Liver (tissue), 9 donors: ENCODE results near the gene KIAA0513. TPM values are rescaled to one million over a fixed set of nuclear protein-coding genes. Genes with fewer than 3 reads are reported as not detected.

ENCODE experiments used
- DNase-seq: peaks from one replicate; pipeline ENCODE4 v3.0.0-alpha.2; 2017; ENCODE audit warnings: low spot score
- H3K27ac ChIP-seq, 2 donors: one replicate each; pipeline ENCODE4 v1.7.0; 2013; ENCODE audit warnings: inconsistent platforms in 2 of 2, low read length in 2 of 2, control low read depth in 1 of 2, low read depth in 1 of 2, mild to moderate bottlenecking in 1 of 2
- H3K27me3 ChIP-seq, 4 donors: one replicate each; pipeline versions ENCODE4 v1.6.1 to v1.7.0; 2013; ENCODE audit warnings: low read length in 3 of 4, inconsistent platforms in 1 of 4, mild to moderate bottlenecking in 1 of 4, moderate library complexity in 1 of 4; ENCODE audit not compliant: control insufficient read depth in 4 of 4, insufficient read depth in 4 of 4
- H3K36me3 ChIP-seq, 4 donors: one replicate each; pipeline versions ENCODE4 v1.6.1 to v1.7.0; 2013; ENCODE audit warnings: low read length in 3 of 4, mild to moderate bottlenecking in 3 of 4, low read depth in 1 of 4, moderate library complexity in 1 of 4; ENCODE audit not compliant: control insufficient read depth in 4 of 4, insufficient read depth in 3 of 4
- H3K4me1 ChIP-seq, 4 donors: one replicate each; pipeline versions ENCODE4 v1.6.1 to v1.7.0; 2013; ENCODE audit warnings: low read length in 3 of 4, mild to moderate bottlenecking in 3 of 4, moderate library complexity in 1 of 4; ENCODE audit not compliant: control insufficient read depth in 4 of 4, insufficient read depth in 4 of 4
- H3K4me3 ChIP-seq, 3 donors: one replicate each; pipeline versions ENCODE4 v1.6.1 to v1.7.0; 2013; ENCODE audit warnings: low read length in 3 of 3, control low read depth in 1 of 3, low read depth in 1 of 3, mild to moderate bottlenecking in 1 of 3
- H3K9ac ChIP-seq, 2 donors: one replicate each; pipeline ENCODE4 v1.7.0; 2013; ENCODE audit warnings: low read length in 2 of 2, mild to moderate bottlenecking in 2 of 2, moderate library complexity in 2 of 2, control low read depth in 1 of 2, low read depth in 1 of 2
- H3K9me3 ChIP-seq, 4 donors: one replicate each; pipeline versions ENCODE4 v1.6.1 to v1.7.0; 2013; ENCODE audit warnings: low read length in 3 of 4; ENCODE audit not compliant: control insufficient read depth in 4 of 4
- ATF3 ChIP-seq: IDR thresholded peaks from 2 replicates; pipeline ENCODE4 v1.6.1; 2016; ENCODE audit warnings: antibody characterized with exemption
- EGR1 ChIP-seq, 2 donors: IDR thresholded peaks; 2 replicates each; pipeline ENCODE4 v1.6.1; 2016 to 2018; ENCODE audit warnings: antibody characterized with exemption in 2 of 2, low read depth in 2 of 2
- FOXA1 ChIP-seq: IDR thresholded peaks from 2 replicates; pipeline ENCODE4 v1.6.1; 2016; ENCODE audit warnings: antibody characterized with exemption
- GABPA ChIP-seq, 2 donors: IDR thresholded peaks in 1 of 2; conservative IDR thresholded peaks in 1 of 2; 2 replicates each; pipeline ENCODE4 v1.6.1; 2016; ENCODE audit warnings: antibody characterized with exemption in 2 of 2, mild to moderate bottlenecking in 1 of 2, moderate library complexity in 1 of 2
- HNF4A ChIP-seq, 2 donors: conservative IDR thresholded peaks; 2 replicates each; pipeline ENCODE4 v1.6.1; 2016; ENCODE audit warnings: antibody characterized with exemption in 2 of 2, mild to moderate bottlenecking in 2 of 2
- HNF4G ChIP-seq: IDR thresholded peaks from 2 replicates; pipeline ENCODE4 v1.6.1; 2016; ENCODE audit warnings: antibody characterized with exemption
- JUND ChIP-seq, 2 donors: IDR thresholded peaks; 2 replicates each; pipeline ENCODE4 v1.6.1; 2016; ENCODE audit warnings: antibody characterized with exemption in 2 of 2
- MAX ChIP-seq: IDR thresholded peaks from 2 replicates; pipeline ENCODE4 v1.6.1; 2016; ENCODE audit warnings: antibody characterized with exemption
- NR2F2 ChIP-seq: IDR thresholded peaks from 2 replicates; pipeline ENCODE4 v1.6.1; 2016; ENCODE audit warnings: antibody characterized with exemption
- RAD21 ChIP-seq, 2 donors: IDR thresholded peaks; 2 replicates each; pipeline ENCODE4 v1.6.1; 2016; ENCODE audit warnings: antibody characterized with exemption in 2 of 2, mild to moderate bottlenecking in 2 of 2
- REST ChIP-seq: IDR thresholded peaks from 2 replicates; pipeline ENCODE4 v1.6.1; 2016; ENCODE audit warnings: antibody characterized with exemption, mild to moderate bottlenecking
- RXRA ChIP-seq, 2 donors: IDR thresholded peaks; 2 replicates each; pipeline ENCODE4 v1.6.1; 2017 to 2018; ENCODE audit warnings: antibody characterized with exemption in 2 of 2, mild to moderate bottlenecking in 1 of 2
- SP1 ChIP-seq: IDR thresholded peaks from 2 replicates; pipeline ENCODE4 v1.6.1; 2018; ENCODE audit warnings: antibody characterized with exemption, mild to moderate bottlenecking
- YY1 ChIP-seq: IDR thresholded peaks from 2 replicates; pipeline ENCODE4 v1.6.1; 2016; ENCODE audit warnings: antibody characterized with exemption, mild to moderate bottlenecking
- ZBTB33 ChIP-seq: IDR thresholded peaks from 2 replicates; pipeline ENCODE4 v1.6.1; 2016; ENCODE audit warnings: antibody characterized with exemption
- WGBS: extraction: QIAGEN DNeasy Blood & Tissue Kit; methylation state at CpG from one replicate; pipeline ENCODE4 v1.1.7; 2013; 5-methylcytosine and 5-hydroxymethylcytosine counted together
- polyA plus RNA-seq, 2 donors: library from polyadenylated mRNA; stranded (reverse) in 1 of 2; unstranded in 1 of 2; fragments of 200-250 nt in 1 of 2; fragments of >200 nt in 1 of 2; fragmentation: Nextera tagmentation in 1 of 2; extraction: Ambion mirVana in 1 of 2; gene quantifications; one replicate each; pipeline versions ENCODE4 v1.2.1 to v1.2.3, GENCODE V29; 2013 to 2015
- total RNA-seq, 2 donors: library from RNA; depleted of rRNA; stranded (reverse); fragments of >200 nt; gene quantifications; one replicate each; pipeline ENCODE4 v1.2.3, GENCODE V29; 2014
- donor health status: healthy.
- donor health status: healthy.
- donor health status: healthy.
- donor health status: healthy.
- donor health status: healthy.

The KIAA0513 gene
- total and polyA plus RNA-seq, 4 donors = 1.5 to 5.9 (median 2.9) TPM

GRCh38 chr16:85090873-85091521 is 63.4 kb downstream of the KIAA0513 start (continued):
- peak; percentile 47 to 75 for TF ChIP-seq RXRA (IDR thresholded peaks at IDR 0.05)

GRCh38 chr16:85091522-85091910 is 63.9 kb downstream of the KIAA0513 start:
- no peak for DNase-seq
- TF ChIP-seq MAX (no peak), NR2F2 (no peak), JUND (IDR thresholded peaks at IDR 0.05) (no peak), REST (no peak), ZBTB33 (no peak), SP1 (no peak), RAD21 (IDR thresholded peaks at IDR 0.05) (no peak), YY1 (no peak), GABPA (IDR thresholded peaks at IDR 0.05 in 1 of 2, conservative IDR thresholded peaks at IDR 0.05 in 1 of 2) (no peak), ATF3 (no peak), FOXA1 (no peak)
- no peak overlapping the region for H3K27ac ChIP-seq
- 94% methylated on average over 7 of the region's 7 CpGs for WGBS
- H3K36me3 ChIP-seq = no peaks in the 10 kb centered on the region
- peaks cover 0 to 7% (median 3%) of the 10 kb centered on the region in 4 donors for H3K4me1 ChIP-seq
- no peaks in the 10 kb centered on the region for H3K27me3 ChIP-seq
- H3K9me3 ChIP-seq = no peaks in the 10 kb centered on the region
- no peak overlapping the region for H3K9ac ChIP-seq
- H3K4me3 ChIP-seq = no peak overlapping the region

GRCh38 chr16:85092309-85092708 is 64.7 kb downstream of the KIAA0513 start:
- no peak for DNase-seq
- WGBS = 89% methylated on average over 9 of the region's 9 CpGs
- no peaks in the 10 kb centered on the region for H3K27me3 ChIP-seq

More at GRCh38 chr16:85092309-85092708, 64.7 kb downstream of the KIAA0513 start:
- peaks cover 0 to 7% (median 3%) of the 10 kb centered on the region in 4 donors for H3K4me1 ChIP-seq
- no peak overlapping the region for H3K9ac ChIP-seq
- no peaks in the 10 kb centered on the region for H3K36me3 ChIP-seq
- no peak overlapping the region for H3K4me3 ChIP-seq
- no peak for TF ChIP-seq GABPA (IDR thresholded peaks at IDR 0.05 in 1 of 2, conservative IDR thresholded peaks at IDR 0.05 in 1 of 2)
- TF ChIP-seq JUND (IDR thresholded peaks at IDR 0.05) = no peak
- TF ChIP-seq ATF3 = no peak
- TF ChIP-seq EGR1 (IDR thresholded peaks at IDR 0.05; ENCODE audit: low read depth in 2 of 2) = no peak
- no peak for TF ChIP-seq REST
- no peak for TF ChIP-seq RXRA (IDR thresholded peaks at IDR 0.05)
- TF ChIP-seq HNF4G = no peak
- TF ChIP-seq HNF4A (conservative IDR thresholded peaks at IDR 0.05) = no peak
- TF ChIP-seq YY1 = no peak
- H3K27ac ChIP-seq = no peak overlapping the region
- H3K9me3 ChIP-seq = no peaks in the 10 kb centered on the region
